B cell (primary cell): Measurements from ENCODE around the gene GRHL3. TPM values are rescaled to one million over a fixed set of nuclear protein-coding genes. Genes with fewer than 3 reads are reported as not detected.

ENCODE experiments used
- ATAC-seq: fragments of 200-7000 bp; cut with Tn5 transposase; one replicate; pipeline ENCODE4 v1.10.0; 2021; ENCODE audit warnings: low read depth, mild to moderate bottlenecking, moderate number of reproducible peaks, moderate library complexity
- CTCF ChIA-PET: fragments of 350-600 bp; sonication (Branson Sonifier 250); formaldehyde crosslinking; loops from one replicate; lab custom pipeline; 2021; ENCODE audit warnings: antibody characterized with exemption, inconsistent platforms; lab: Charles Lee
- POLR2A ChIA-PET: fragments of 350-600 bp; sonication (Branson Sonifier 250); formaldehyde crosslinking; loops from one replicate; lab custom pipeline; 2021; ENCODE audit warnings: antibody characterized with exemption; lab: Charles Lee
- DNase-seq: peaks from one replicate; pipeline ENCODE4 v3.0.0; 2013
- H2AFZ ChIP-seq: 2 replicates; pipeline ENCODE4 v1.6.1; 2012; ENCODE audit warnings: mild to moderate bottlenecking, low read depth, low read length; ENCODE audit not compliant: insufficient read depth, poor library complexity, severe bottlenecking
- H3K27ac ChIP-seq, 2 donors: 1 replicate in 1 of 2; 2 replicates in 1 of 2; pipeline ENCODE4 v1.5.1; 2012 to 2013; ENCODE audit warnings: low read length in 2 of 2, mild to moderate bottlenecking in 2 of 2, moderate library complexity in 1 of 2
- H3K27me3 ChIP-seq, 4 experiments: fragments of 200-600 bp in 1 of 4; sonication (generic) in 1 of 4; replicated peaks in 1 of 4; 1 replicate in 2 of 4; 2 replicates in 2 of 4; pipeline versions ENCODE4 v1.6.1 to v1.7.0; 2013 to 2016; ENCODE audit warnings: low read length in 3 of 4, mild to moderate bottlenecking in 2 of 4, mixed read lengths in 1 of 4, moderate library complexity in 1 of 4; ENCODE audit not compliant: insufficient read depth in 4 of 4, control insufficient read depth in 3 of 4; ENCODE audit errors: control extremely low read depth in 1 of 4
- H3K36me3 ChIP-seq, 2 experiments: replicated peaks in 1 of 2; 1 replicate in 1 of 2; 2 replicates in 1 of 2; pipeline versions ENCODE4 v1.6.1 to v1.7.1; 2013; ENCODE audit warnings: low read length in 1 of 2; ENCODE audit not compliant: insufficient read depth in 2 of 2, control insufficient read depth in 1 of 2; ENCODE audit errors: control extremely low read depth in 1 of 2, extremely low read depth in 1 of 2
- H3K4me1 ChIP-seq, 2 donors: fragments of 200-600 bp in 1 of 2; sonication (generic) in 1 of 2; 1 replicate in 1 of 2; 2 replicates in 1 of 2; pipeline versions ENCODE4 v1.5.1 to v1.6.1; 2013 to 2017; ENCODE audit warnings: low read length in 2 of 2; ENCODE audit not compliant: control insufficient read depth in 2 of 2, insufficient read depth in 2 of 2
- H3K4me2 ChIP-seq: replicated peaks from 2 replicates; pipeline ENCODE3; 2012; ENCODE audit warnings: mild to moderate bottlenecking, low read depth, low read length; ENCODE audit not compliant: poor library complexity, severe bottlenecking
- H3K4me3 ChIP-seq, 5 experiments: fragments of 200-600 bp in 1 of 5; sonication (generic) in 1 of 5; 1 replicate in 3 of 5; 2 replicates in 2 of 5; pipeline versions ENCODE4 v1.5.1 to v1.7.0; 2011 to 2016; ENCODE audit warnings: low read length in 4 of 5, mild to moderate bottlenecking in 4 of 5, low read depth in 2 of 5, control low read depth in 1 of 5, moderate library complexity in 1 of 5; ENCODE audit not compliant: insufficient read depth in 1 of 5; ENCODE audit errors: control extremely low read depth in 1 of 5, extremely low read depth in 1 of 5
- H3K79me2 ChIP-seq: fragments of 200-600 bp; sonication (generic); one replicate; pipeline ENCODE4 v1.6.0; 2016; ENCODE audit warnings: low read length; ENCODE audit not compliant: control insufficient read depth, insufficient read depth
- H3K9ac ChIP-seq: fragments of 200-600 bp; sonication (generic); 2 replicates; pipeline ENCODE4 v1.6.1; 2017; ENCODE audit warnings: mild to moderate bottlenecking, low read length, moderate library complexity
- H3K9me3 ChIP-seq, 3 donors: one replicate each; pipeline versions ENCODE4 v1.6.1 to v1.7.1; 2013; ENCODE audit warnings: low read length in 2 of 3; ENCODE audit not compliant: control insufficient read depth in 2 of 3, insufficient read depth in 1 of 3; ENCODE audit errors: control extremely low read depth in 1 of 3
- H4K20me1 ChIP-seq: 2 replicates; pipeline ENCODE4 v1.6.0; 2012; ENCODE audit warnings: mild to moderate bottlenecking, low read length; ENCODE audit not compliant: insufficient read depth, control insufficient read depth, poor library complexity, severe bottlenecking
- H3K27ac Mint-ChIP-seq: one replicate; pipeline ENCODE4 v1.8.0; 2021; ENCODE audit warnings: mixed read lengths
- H3K27me3 Mint-ChIP-seq: one replicate; pipeline ENCODE4 v1.8.0; 2021; ENCODE audit warnings: mixed read lengths
- H3K4me1 Mint-ChIP-seq: one replicate; pipeline ENCODE4 v1.8.0; 2021; ENCODE audit warnings: mixed read lengths
- H3K4me3 Mint-ChIP-seq: one replicate; pipeline ENCODE4 v1.8.0; 2021; ENCODE audit warnings: mixed read lengths
- H3K9me3 Mint-ChIP-seq: one replicate; pipeline ENCODE4 v1.8.0; 2022; ENCODE audit warnings: mixed read lengths; ENCODE audit not compliant: insufficient read depth
- CTCF ChIP-seq: fragments of 200-600 bp; IDR thresholded peaks from one replicate; pipeline ENCODE4 v1.8.0; 2022; ENCODE audit warnings: antibody characterized with exemption, mild to moderate bottlenecking
- EZH2 ChIP-seq: IDR thresholded peaks from 2 replicates; pipeline ENCODE4 v1.6.1; 2012; ENCODE audit warnings: borderline replicate concordance, low read depth, mild to moderate bottlenecking, moderate library complexity, low read length; ENCODE audit not compliant: insufficient read depth, poor library complexity, severe bottlenecking
- WGBS: methylation state at CpG from one replicate; pipeline ENCODE4 v1.1.5; 2013; ENCODE audit warnings: missing lambda C conversion rate; ENCODE audit not compliant: insufficient coverage; 5-methylcytosine and 5-hydroxymethylcytosine counted together
- intact Hi-C: fragments of 100-400 bp; cut with micrococcal nuclease; formaldehyde crosslinking; loops from one replicate; pipeline ENCODE4 v1.10.0; 2022
- polyA plus RNA-seq: library from polyadenylated mRNA; depleted of rRNA; stranded (reverse); fragments of >200 nt; gene quantifications from 2 replicates; pipeline ENCODE4 v1.2.3, GENCODE V29; 2012
- total RNA-seq, 2 donors: library from RNA; stranded (reverse); fragments of 120-200 nt in 1 of 2; gene quantifications; 1 replicate in 1 of 2; 2 replicates in 1 of 2; pipeline versions ENCODE4 v1.2.3 to v1.2.4, GENCODE V29; 2013 to 2022

Gene GRHL3
- total and polyA plus RNA-seq, 2 donors (not counting 1 experiment from before 2014, with no cell fraction given): not detected

GRCh38 chr1:24360681-24361080, 41.5 kb downstream of the GRHL3 start:
- no peak overlapping the region for H3K27ac Mint-ChIP-seq
- H3K4me2 ChIP-seq: no peak overlapping the region
- no peaks in the 10 kb centered on the region for H3K9me3 ChIP-seq
- no peaks in the 10 kb centered on the region for H3K4me1 ChIP-seq
- no peaks in the 10 kb centered on the region for H3K9me3 Mint-ChIP-seq
- H3K4me3 Mint-ChIP-seq: no peak overlapping the region
- H3K27ac ChIP-seq: no peak overlapping the region
- WGBS: 96% methylated on average over 10 of the region's 10 CpGs
- H2AFZ ChIP-seq: no peak overlapping the region
- no peaks in the 10 kb centered on the region for H3K4me1 Mint-ChIP-seq
- no peak overlapping the region for H3K4me3 ChIP-seq
- DNase-seq (no peak), ATAC-seq (no peak)
- no peak overlapping the region for H3K9ac ChIP-seq
- POLR2A ChIA-PET: no interaction called here
- H3K79me2 ChIP-seq: no peaks in the 10 kb centered on the region
- CTCF ChIA-PET: no interaction called here
- intact Hi-C loops: no loop called here
- H3K27me3 ChIP-seq: no peaks in the 10 kb centered on the region
- TF ChIP-seq CTCF (no peak), EZH2 (no peak)
- H3K36me3 ChIP-seq: peaks cover 0 to 10% of the 10 kb centered on the region in 2 experiments
- H3K27me3 Mint-ChIP-seq: no peaks in the 10 kb centered on the region
- no peaks in the 10 kb centered on the region for H4K20me1 ChIP-seq

GRCh38 chr1:24361811-24362210, 42.7 kb downstream of the GRHL3 start:
- Mint-ChIP-seq H3K9me3 (no peaks in the 10 kb centered on the region), H3K27me3 (no peaks in the 10 kb centered on the region), H3K4me3 (no peak overlapping the region), H3K27ac (no peak overlapping the region), H3K4me1 (no peaks in the 10 kb centered on the region)
- H3K4me2 ChIP-seq: no peak overlapping the region
- no peak for TF ChIP-seq CTCF
- TF ChIP-seq EZH2: no peak
- no peaks in the 10 kb centered on the region for H3K79me2 ChIP-seq
- DNase-seq (no peak), ATAC-seq (no peak)
- H3K36me3 ChIP-seq: peaks cover 0 to 10% of the 10 kb centered on the region in 2 experiments
- intact Hi-C loops: no loop called here
- H3K4me3 ChIP-seq: no peak overlapping the region
- H3K9me3 ChIP-seq: no peaks in the 10 kb centered on the region
- no peak overlapping the region for H2AFZ ChIP-seq
- no peak overlapping the region for H3K27ac ChIP-seq
- H4K20me1 ChIP-seq: no peaks in the 10 kb centered on the region
- H3K9ac ChIP-seq: no peak overlapping the region
- no peaks in the 10 kb centered on the region for H3K27me3 ChIP-seq
- CTCF ChIA-PET: no interaction called here
- H3K4me1 ChIP-seq: no peaks in the 10 kb centered on the region
- POLR2A ChIA-PET: no interaction called here
- WGBS: no CpG with 5 or more reads among the region's 3 CpGs
